A673 (cell line): ENCODE results near the gene CELF4.
A peak's percentile ranks its signal among the peaks of the same experiment; 100 is the strongest.

ENCODE experiments used
- EZH2 ChIP-seq: fragments of 200-600 bp; sonication (generic); IDR thresholded peaks from 2 replicates; pipeline ENCODE4 v1.6.1; 2017; ENCODE audit warnings: borderline replicate concordance, low read depth, mild to moderate bottlenecking, mixed read lengths, antibody characterized with exemption, low read length; ENCODE audit not compliant: poor library complexity, severe bottlenecking
- TF ChIP-seq, protein P1 (sequence below): fragments of 300-800, 200-600 bp; sonication (generic); conservative IDR thresholded peaks from 2 replicates; pipeline ENCODE4 v1.5.1; 2017; ENCODE audit warnings: low read depth, mild to moderate bottlenecking, antibody characterized with exemption, low read length, moderate library complexity, mixed read lengths

- TF ChIP-seq, protein P1, sequence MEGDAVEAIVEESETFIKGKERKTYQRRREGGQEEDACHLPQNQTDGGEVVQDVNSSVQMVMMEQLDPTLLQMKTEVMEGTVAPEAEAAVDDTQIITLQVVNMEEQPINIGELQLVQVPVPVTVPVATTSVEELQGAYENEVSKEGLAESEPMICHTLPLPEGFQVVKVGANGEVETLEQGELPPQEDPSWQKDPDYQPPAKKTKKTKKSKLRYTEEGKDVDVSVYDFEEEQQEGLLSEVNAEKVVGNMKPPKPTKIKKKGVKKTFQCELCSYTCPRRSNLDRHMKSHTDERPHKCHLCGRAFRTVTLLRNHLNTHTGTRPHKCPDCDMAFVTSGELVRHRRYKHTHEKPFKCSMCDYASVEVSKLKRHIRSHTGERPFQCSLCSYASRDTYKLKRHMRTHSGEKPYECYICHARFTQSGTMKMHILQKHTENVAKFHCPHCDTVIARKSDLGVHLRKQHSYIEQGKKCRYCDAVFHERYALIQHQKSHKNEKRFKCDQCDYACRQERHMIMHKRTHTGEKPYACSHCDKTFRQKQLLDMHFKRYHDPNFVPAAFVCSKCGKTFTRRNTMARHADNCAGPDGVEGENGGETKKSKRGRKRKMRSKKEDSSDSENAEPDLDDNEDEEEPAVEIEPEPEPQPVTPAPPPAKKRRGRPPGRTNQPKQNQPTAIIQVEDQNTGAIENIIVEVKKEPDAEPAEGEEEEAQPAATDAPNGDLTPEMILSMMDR: no peak
- peak; percentile 74 for TF ChIP-seq EZH2
Observed at GRCh38 chr18:37565101-37565976, at the start of gene CELF4.
